Activated CD4-positive, alpha-beta T cell treated with anti-CD3 and anti-CD28 coated beads, Interleukin-2, Interleukin-4, amounts not matched to agents 100 ng/mL and 50 ng/mL, durations not matched to agents 16 hours and 8 hours (primary cell): ENCODE data around the gene IRS1.
"Not testable (repeated sequence)": the region's sequence is repeated elsewhere in the genome, so short reads cannot be mapped to it uniquely, and the experiment has no call there.

Experiments used
- DNase-seq: peaks from one replicate; pipeline ENCODE4 v3.0.0-alpha.2; 2020; ENCODE audit warnings: low spot score

The IRS1 gene, protein sequence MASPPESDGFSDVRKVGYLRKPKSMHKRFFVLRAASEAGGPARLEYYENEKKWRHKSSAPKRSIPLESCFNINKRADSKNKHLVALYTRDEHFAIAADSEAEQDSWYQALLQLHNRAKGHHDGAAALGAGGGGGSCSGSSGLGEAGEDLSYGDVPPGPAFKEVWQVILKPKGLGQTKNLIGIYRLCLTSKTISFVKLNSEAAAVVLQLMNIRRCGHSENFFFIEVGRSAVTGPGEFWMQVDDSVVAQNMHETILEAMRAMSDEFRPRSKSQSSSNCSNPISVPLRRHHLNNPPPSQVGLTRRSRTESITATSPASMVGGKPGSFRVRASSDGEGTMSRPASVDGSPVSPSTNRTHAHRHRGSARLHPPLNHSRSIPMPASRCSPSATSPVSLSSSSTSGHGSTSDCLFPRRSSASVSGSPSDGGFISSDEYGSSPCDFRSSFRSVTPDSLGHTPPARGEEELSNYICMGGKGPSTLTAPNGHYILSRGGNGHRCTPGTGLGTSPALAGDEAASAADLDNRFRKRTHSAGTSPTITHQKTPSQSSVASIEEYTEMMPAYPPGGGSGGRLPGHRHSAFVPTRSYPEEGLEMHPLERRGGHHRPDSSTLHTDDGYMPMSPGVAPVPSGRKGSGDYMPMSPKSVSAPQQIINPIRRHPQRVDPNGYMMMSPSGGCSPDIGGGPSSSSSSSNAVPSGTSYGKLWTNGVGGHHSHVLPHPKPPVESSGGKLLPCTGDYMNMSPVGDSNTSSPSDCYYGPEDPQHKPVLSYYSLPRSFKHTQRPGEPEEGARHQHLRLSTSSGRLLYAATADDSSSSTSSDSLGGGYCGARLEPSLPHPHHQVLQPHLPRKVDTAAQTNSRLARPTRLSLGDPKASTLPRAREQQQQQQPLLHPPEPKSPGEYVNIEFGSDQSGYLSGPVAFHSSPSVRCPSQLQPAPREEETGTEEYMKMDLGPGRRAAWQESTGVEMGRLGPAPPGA (N-terminal part only)

GRCh38 chr2:226799211-226799975, at the start of gene IRS1:
Gene IRS1, minus strand, starts transcription at chr2:226799820. Its CDS starts 1,082 bp downstream, at chr2:226798738.
- peak; percentile 50 for DNase-seq

GRCh38 chr2:226849349-226849748, 49.7 kb upstream of the IRS1 start:
- DNase-seq, result no peak

- DNase-seq, result no peak
Observed at GRCh38 chr2:226847511-226847910, 47.9 kb upstream of the IRS1 start.

GRCh38 chr2:226847090-226847489, 47.5 kb upstream of the IRS1 start:
- DNase-seq, result no peak

- DNase-seq, result no peak
Observed at GRCh38 chr2:226845386-226846116, 45.9 kb upstream of the IRS1 start.

- DNase-seq, result not testable (repeated sequence)
Observed at GRCh38 chr2:226843001-226843400, 43.4 kb upstream of the IRS1 start.

GRCh38 chr2:226839951-226840350, 40.3 kb upstream of the IRS1 start:
- DNase-seq, result no peak

GRCh38 chr2:226839161-226839560, 39.5 kb upstream of the IRS1 start:
- DNase-seq, result no peak

DNA sequence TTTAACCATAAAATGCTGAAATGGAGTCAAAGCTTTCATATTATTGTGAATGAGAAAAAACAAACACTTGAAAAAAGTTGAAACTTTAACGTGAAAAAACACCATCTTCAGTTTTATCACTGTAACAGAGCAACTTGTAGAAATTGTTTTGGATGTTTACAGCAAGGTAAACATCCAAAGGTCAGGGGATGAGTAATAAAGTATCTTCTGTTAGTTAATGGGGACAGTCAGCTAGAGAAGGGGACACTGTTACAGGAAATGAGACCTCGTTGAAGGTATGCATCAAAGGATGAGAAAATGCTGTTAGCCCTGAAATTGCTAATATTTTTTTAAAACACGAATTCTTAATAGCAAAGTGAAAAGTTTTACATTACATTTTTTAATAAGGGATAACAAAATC, 39.1 kb upstream of the IRS1 start:
- no peak for DNase-seq

DNA sequence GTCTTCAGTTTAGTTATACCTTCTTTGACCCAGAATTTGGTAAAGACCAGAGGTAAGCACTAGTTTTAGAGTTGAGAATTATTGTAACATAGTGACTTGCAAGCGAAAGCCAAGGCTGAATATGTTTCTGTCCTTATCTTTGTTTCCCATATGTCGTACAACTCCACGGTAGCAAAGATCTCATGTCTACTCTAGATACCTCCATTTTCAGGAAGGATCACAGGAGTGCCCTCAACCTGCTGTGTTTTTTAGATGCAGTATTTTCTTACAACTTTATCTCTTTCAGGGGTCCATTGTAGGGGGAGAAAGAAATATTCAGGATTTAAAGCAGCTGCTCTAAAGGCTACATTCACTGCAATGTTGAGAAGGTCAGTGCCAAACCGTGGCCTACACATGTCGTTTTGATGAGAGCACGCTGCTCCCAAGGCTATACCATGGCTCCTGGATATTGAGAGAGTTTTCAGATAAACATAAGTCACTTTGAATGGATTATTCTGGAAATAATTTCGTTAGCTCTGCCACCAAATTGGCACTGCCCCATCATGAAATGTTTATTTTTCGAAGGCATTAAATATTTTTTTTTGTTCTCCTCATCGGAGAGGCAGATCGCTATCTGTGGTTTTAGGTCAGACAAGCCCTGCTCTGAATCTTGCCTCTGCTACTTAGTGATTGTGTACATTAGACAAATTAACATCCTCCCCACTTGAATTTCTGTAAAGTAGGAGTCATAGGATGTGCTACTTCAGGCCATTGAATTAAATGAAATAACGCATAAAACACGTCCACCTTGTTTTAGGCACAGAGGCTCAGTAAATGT, 38.4 kb upstream of the IRS1 start:
- DNase-seq, result peak; percentile 24

DNA sequence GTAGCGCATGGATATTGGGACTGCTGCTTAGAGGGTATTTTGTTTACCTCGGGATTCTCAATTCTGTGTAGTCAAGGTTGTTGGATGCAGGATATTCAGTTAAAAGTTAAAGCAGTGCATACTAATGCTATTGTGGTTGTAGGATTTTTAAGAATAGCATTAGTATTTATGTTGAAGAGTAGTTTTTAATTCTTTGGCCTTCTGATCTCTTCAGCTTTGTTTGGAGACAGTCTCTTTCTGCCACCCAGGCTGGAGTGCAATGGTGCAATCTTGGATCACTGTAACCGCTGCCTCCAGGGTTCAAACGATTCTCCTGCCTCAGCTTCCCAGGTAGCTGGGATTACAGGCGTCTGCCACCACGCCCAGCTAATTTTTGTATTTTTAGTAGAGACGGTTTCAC, 37.7 kb upstream of the IRS1 start:
- no peak for DNase-seq

GRCh38 chr2:226836548-226836885, 36.9 kb upstream of the IRS1 start:
- no peak for DNase-seq

DNA sequence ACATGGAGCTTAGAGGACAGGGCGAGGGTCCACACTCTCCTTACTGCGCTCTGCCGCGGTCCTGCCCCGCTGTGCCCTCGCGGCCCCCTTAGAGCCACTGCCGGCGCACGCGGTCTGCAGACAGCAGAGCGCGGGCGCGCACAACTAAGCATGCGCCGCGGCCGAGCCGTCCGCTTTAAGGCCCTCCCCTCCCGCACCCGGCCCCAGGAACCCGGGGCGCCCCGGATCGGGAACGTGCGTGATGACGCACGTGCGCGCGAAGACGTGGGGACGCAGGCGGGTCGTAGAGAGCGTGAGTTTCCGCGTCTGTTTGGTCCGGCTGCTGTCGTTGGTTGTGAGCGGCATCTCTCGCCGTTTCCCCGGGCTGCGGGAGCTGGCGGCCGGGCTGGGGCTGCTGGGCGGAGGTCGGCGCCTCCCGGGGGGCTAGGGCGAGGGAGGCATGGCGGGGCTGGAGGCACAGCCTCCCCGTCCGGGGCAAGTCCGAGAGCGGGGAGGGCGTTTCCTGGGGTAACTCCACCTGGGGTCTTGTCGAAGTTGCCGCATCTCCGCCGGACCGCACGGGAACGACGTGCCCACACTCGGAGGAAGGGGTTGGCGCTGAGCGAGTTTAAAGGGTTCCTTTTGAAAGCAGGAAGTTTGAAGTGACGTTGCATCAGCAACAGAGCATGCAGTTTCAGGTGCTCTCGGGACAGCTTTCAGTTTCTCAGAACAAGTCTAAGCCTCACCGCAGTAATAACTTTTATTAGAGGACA, 36.4 kb upstream of the IRS1 start, which contains the start of gene RHBDD1:
Gene RHBDD1 (plus strand): TSS at position 259 of the 752 bp plus-strand sequence. CDS start 28,640 bp downstream, outside the sequence.
- DNase-seq, result peak; percentile 95

DNA sequence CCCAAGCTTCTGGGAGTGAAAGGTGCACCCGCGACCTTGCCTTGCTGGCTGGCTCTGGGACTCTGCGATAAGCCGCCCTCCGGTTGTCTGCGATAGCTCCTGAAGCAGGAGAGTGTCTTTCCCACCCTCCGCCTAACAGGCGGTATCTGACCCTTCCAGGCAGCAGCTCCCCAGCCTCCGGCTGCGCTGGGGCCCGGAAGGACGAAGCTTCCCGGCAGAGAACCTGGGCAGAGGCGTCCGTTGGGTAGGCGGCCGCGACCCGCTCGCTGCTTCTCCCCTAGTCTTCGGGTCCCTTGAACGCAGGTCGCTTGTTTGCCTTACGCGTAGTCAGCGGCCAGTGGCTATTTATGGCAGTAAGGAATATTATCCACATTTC, 35.8 kb upstream of the IRS1 start:
- no peak for DNase-seq

- not testable (repeated sequence) for DNase-seq
Observed at GRCh38 chr2:226834880-226835279, 35.3 kb upstream of the IRS1 start.

GRCh38 chr2:226832061-226832460, 32.4 kb upstream of the IRS1 start:
- DNase-seq, result no peak

GRCh38 chr2:226831266-226831665, 31.6 kb upstream of the IRS1 start:
- no peak for DNase-seq

GRCh38 chr2:226829721-226830631, 30.4 kb upstream of the IRS1 start:
- no peak for DNase-seq

GRCh38 chr2:226828191-226828590, 28.6 kb upstream of the IRS1 start:
- no peak for DNase-seq
